GM23338 (cell line): ENCODE results near the gene ATP6V0E2. TPM values are rescaled to one million over a fixed set of nuclear protein-coding genes. Genes with fewer than 3 reads are reported as not detected.
A peak's percentile ranks its signal among the peaks of the same experiment; 100 is the strongest.
"Not testable (repeated sequence)": the region's sequence is repeated elsewhere in the genome, so short reads cannot be mapped to it uniquely, and the experiment has no call there.

Experiments
- ATAC-seq: fragments of 200-7000 bp; cut with Tn5 transposase; 3 replicates; pipeline ENCODE4 v1.9.1; 2020
- DNase-seq: peaks from one replicate; pipeline ENCODE4 v3.0.0-alpha.2; 2015; ENCODE audit warnings: low spot score
- H2AFZ ChIP-seq: fragments of 200-600 bp; sonication (generic); 2 replicates; pipeline ENCODE4 v1.8.0; 2016; ENCODE audit warnings: antibody characterized with exemption, mild to moderate bottlenecking, moderate library complexity
- H3F3A ChIP-seq: fragments of 200-600 bp; sonication (generic); replicated peaks from 2 replicates; pipeline ENCODE4 v1.8.0; 2017; ENCODE audit warnings: antibody characterized with exemption, mixed run types, low read depth
- H3K27ac ChIP-seq: fragments of 200-600 bp; sonication (generic); 2 replicates; pipeline ENCODE4 v1.6.1; 2016; ENCODE audit warnings: low read depth
- H3K27me3 ChIP-seq: fragments of 200-600 bp; sonication (generic); 2 replicates; pipeline ENCODE4 v1.8.0; 2016; ENCODE audit warnings: mild to moderate bottlenecking, mixed run types, moderate library complexity; ENCODE audit not compliant: insufficient read depth
- H3K36me3 ChIP-seq: fragments of 200-600 bp; sonication (generic); 2 replicates; pipeline ENCODE4 v1.8.0; 2016; ENCODE audit warnings: mild to moderate bottlenecking; ENCODE audit not compliant: insufficient read depth
- H3K4me1 ChIP-seq: fragments of 200-600 bp; sonication (generic); 2 replicates; pipeline ENCODE4 v1.8.0; 2016; ENCODE audit warnings: mild to moderate bottlenecking, moderate library complexity; ENCODE audit not compliant: insufficient read depth
- H3K4me2 ChIP-seq: fragments of 200-600 bp; sonication (generic); 2 replicates; pipeline ENCODE4 v1.7.1; 2017; ENCODE audit warnings: mixed run types
- H3K4me3 ChIP-seq: fragments of 200-600 bp; sonication (generic); 2 replicates; pipeline ENCODE4 v1.6.1; 2016; ENCODE audit warnings: mixed run types
- H3K79me2 ChIP-seq: fragments of 200-600 bp; sonication (generic); replicated peaks from 2 replicates; pipeline ENCODE4 v1.8.0; 2017; ENCODE audit warnings: mild to moderate bottlenecking; ENCODE audit not compliant: insufficient read depth
- H3K9me2 ChIP-seq: fragments of 200-600 bp; sonication (generic); 2 replicates; pipeline ENCODE4 v1.8.0; 2017; ENCODE audit not compliant: insufficient read depth
- H4K20me1 ChIP-seq: fragments of 200-600 bp; sonication (generic); replicated peaks from 2 replicates; pipeline ENCODE4 v1.8.0; 2017; ENCODE audit warnings: mild to moderate bottlenecking; ENCODE audit not compliant: insufficient read depth
- H3K27ac Mint-ChIP-seq: 2 replicates; pipeline ENCODE4 v1.8.0; 2020; ENCODE audit warnings: inconsistent platforms, mild to moderate bottlenecking, moderate library complexity, mixed read lengths
- H3K27me3 Mint-ChIP-seq: 3 replicates; pipeline ENCODE4 v1.8.0; 2022; ENCODE audit warnings: low read depth, mild to moderate bottlenecking, moderate library complexity, mixed read lengths, inconsistent platforms; ENCODE audit not compliant: insufficient read depth, poor library complexity
- H3K36me3 Mint-ChIP-seq: 3 replicates; pipeline ENCODE4 v1.8.0; 2021; ENCODE audit warnings: low read depth, mild to moderate bottlenecking, inconsistent platforms, moderate library complexity, mixed read lengths
- H3K4me1 Mint-ChIP-seq: 3 replicates; pipeline ENCODE4 v1.8.0; 2020; ENCODE audit warnings: mild to moderate bottlenecking, inconsistent platforms, mixed read lengths
- H3K4me3 Mint-ChIP-seq: 3 replicates; pipeline ENCODE4 v1.8.0; 2021; ENCODE audit warnings: moderate library complexity, mild to moderate bottlenecking, inconsistent platforms, mixed read lengths
- H3K9me3 Mint-ChIP-seq: 3 replicates; pipeline ENCODE4 v1.8.0; 2020; ENCODE audit warnings: moderate library complexity, mild to moderate bottlenecking, inconsistent platforms, mixed read lengths
- polyA plus RNA-seq: library from polyadenylated mRNA; unstranded; fragments of >200 nt; fragmentation: Nextera tagmentation; extraction: Ambion mirVana; gene quantifications from 2 replicates; pipeline ENCODE4 v1.2.1, GENCODE V29; 2016
- total RNA-seq: library from RNA; depleted of rRNA; stranded (reverse); fragments of >200 nt; shearing (Covaris generic); gene quantifications from 2 replicates; pipeline ENCODE4 v1.2.3, GENCODE V29; 2014

ATP6V0E2 gene
- total and polyA plus RNA-seq, 2 experiments from 2014 or later = 15.6 to 34.7 TPM

- ATAC-seq, H4K20me1 ChIP-seq, H3K36me3 ChIP-seq, H3K4me1 Mint-ChIP-seq, H3K36me3 Mint-ChIP-seq, H3K4me1 ChIP-seq, H3K27ac ChIP-seq, H3K9me3 Mint-ChIP-seq, H3F3A ChIP-seq, H3K4me2 ChIP-seq, H3K27me3 ChIP-seq, H3K79me2 ChIP-seq, H2AFZ ChIP-seq, H3K27ac Mint-ChIP-seq, DNase-seq, H3K27me3 Mint-ChIP-seq, H3K4me3 Mint-ChIP-seq, H3K4me3 ChIP-seq, H3K9me2 ChIP-seq: not testable (repeated sequence)
Measured at GRCh38 chr7:149890715-149891114, 16.9 kb downstream of the ATP6V0E2 start.

- H3K27me3 Mint-ChIP-seq, H3K9me2 ChIP-seq, H3K4me2 ChIP-seq, H3K4me1 Mint-ChIP-seq, H4K20me1 ChIP-seq, DNase-seq, H2AFZ ChIP-seq, H3K79me2 ChIP-seq, H3K27ac Mint-ChIP-seq, H3K27me3 ChIP-seq, H3K4me3 ChIP-seq, H3K27ac ChIP-seq, H3F3A ChIP-seq, H3K4me3 Mint-ChIP-seq, H3K9me3 Mint-ChIP-seq, ATAC-seq, H3K4me1 ChIP-seq, H3K36me3 ChIP-seq, H3K36me3 Mint-ChIP-seq: not testable (repeated sequence)
Measured at GRCh38 chr7:149894957-149895356, 21.2 kb downstream of the ATP6V0E2 start.

- ATAC-seq = peak; percentile 68
Measured at GRCh38 chr7:149907776-149908376, 34.1 kb downstream of the ATP6V0E2 start.

GRCh38 chr7:149910219-149910618 is 36.5 kb downstream of the ATP6V0E2 start:
- H3K27me3 ChIP-seq, H3K9me2 ChIP-seq, H3F3A ChIP-seq, H3K36me3 ChIP-seq, H3K79me2 ChIP-seq, H4K20me1 ChIP-seq, H3K27ac Mint-ChIP-seq, ATAC-seq, H3K4me1 Mint-ChIP-seq, H3K27ac ChIP-seq, H3K4me3 Mint-ChIP-seq, H3K9me3 Mint-ChIP-seq, DNase-seq, H3K4me1 ChIP-seq, H3K27me3 Mint-ChIP-seq, H3K36me3 Mint-ChIP-seq, H2AFZ ChIP-seq, H3K4me3 ChIP-seq, H3K4me2 ChIP-seq: not testable (repeated sequence)

More at GRCh38 chr7:149907776-149908376, 34.1 kb downstream of the ATP6V0E2 start:
- H3K4me1 ChIP-seq, H3K27ac ChIP-seq, H3K79me2 ChIP-seq, H3K27me3 ChIP-seq, H3K36me3 Mint-ChIP-seq, H2AFZ ChIP-seq, H3K4me2 ChIP-seq, H3K4me1 Mint-ChIP-seq, H3K36me3 ChIP-seq, H3K9me3 Mint-ChIP-seq, H4K20me1 ChIP-seq, DNase-seq, H3K9me2 ChIP-seq, H3K27ac Mint-ChIP-seq, H3F3A ChIP-seq, H3K4me3 Mint-ChIP-seq, H3K4me3 ChIP-seq, H3K27me3 Mint-ChIP-seq: not testable (repeated sequence)

GRCh38 chr7:149912126-149912525 is 38.4 kb downstream of the ATP6V0E2 start:
- not testable (repeated sequence) for H3K4me3 ChIP-seq, H2AFZ ChIP-seq, H3K36me3 ChIP-seq, ATAC-seq, H3K27me3 ChIP-seq, H3K4me1 Mint-ChIP-seq, H4K20me1 ChIP-seq, H3F3A ChIP-seq, H3K27ac Mint-ChIP-seq, H3K27me3 Mint-ChIP-seq, H3K79me2 ChIP-seq, H3K27ac ChIP-seq, H3K9me3 Mint-ChIP-seq, DNase-seq, H3K4me1 ChIP-seq, H3K36me3 Mint-ChIP-seq, H3K4me3 Mint-ChIP-seq, H3K4me2 ChIP-seq, H3K9me2 ChIP-seq

GRCh38 chr7:149926414-149926813 is 52.6 kb downstream of the ATP6V0E2 start:
- H3K36me3 ChIP-seq, H3K79me2 ChIP-seq, H3K27ac Mint-ChIP-seq, ATAC-seq, H3K27me3 Mint-ChIP-seq, H3F3A ChIP-seq, H3K4me3 ChIP-seq, H3K9me2 ChIP-seq, H3K9me3 Mint-ChIP-seq, H4K20me1 ChIP-seq, H2AFZ ChIP-seq, H3K4me1 Mint-ChIP-seq, H3K4me3 Mint-ChIP-seq, H3K27me3 ChIP-seq, H3K27ac ChIP-seq, H3K4me1 ChIP-seq, H3K36me3 Mint-ChIP-seq, DNase-seq, H3K4me2 ChIP-seq: not testable (repeated sequence)
